GM21529 (cell line): ENCODE data around the gene ANKMY2.
"Not testable (repeated sequence)": the region's sequence is repeated elsewhere in the genome, so short reads cannot be mapped to it uniquely, and the experiment has no call there.

Experiments
- ATAC-seq: cut with Tn5 transposase; IDR thresholded peaks from one replicate; pipeline ENCODE4 v1.9.1; 2021; ENCODE audit not compliant: unreplicated experiment

The ANKMY2 gene

DNA sequence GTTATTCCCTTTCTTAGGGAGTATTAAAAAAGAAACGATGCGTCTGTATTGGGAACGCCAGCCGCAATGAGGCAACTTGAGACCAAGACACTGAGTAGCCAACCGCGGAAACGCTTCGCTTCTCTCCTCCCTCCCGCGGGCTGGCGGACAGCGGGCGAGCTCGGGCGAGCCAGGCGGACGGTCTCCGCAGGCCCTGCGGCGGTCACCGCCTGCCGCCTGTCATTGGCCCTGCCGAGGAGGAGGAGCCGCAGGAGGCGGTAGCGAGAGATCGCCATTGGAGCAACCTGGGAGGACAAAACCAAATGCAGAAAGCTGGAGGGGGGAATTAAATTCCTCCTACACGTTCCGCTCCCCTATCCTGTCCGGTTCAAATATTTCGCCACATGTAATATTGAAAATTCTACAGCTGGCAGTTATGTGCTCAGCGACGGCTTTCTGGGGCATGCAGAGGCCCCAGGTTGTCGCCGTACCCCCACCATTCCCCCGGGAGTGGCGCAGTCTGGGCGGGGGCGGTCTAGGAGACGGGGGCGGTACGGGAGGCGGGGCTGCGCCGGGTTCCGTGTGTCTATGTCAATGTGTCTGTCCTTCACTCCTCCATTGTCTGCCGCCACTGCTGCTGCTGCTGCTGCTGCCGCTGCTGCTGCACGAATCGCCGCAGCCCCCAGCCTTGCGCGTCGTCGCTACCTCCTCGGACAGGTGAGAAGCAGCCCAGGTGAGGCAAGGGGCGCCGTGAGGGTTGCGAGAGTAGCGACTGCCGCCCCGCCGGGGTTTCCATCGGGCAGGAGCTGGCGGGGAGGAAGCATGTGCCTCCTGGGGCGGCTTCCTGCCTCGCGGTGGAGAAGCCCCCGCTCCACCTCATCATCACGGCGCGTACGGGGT lies at the start of gene ANKMY2, which contains the start of gene BZW2:
TSS of gene ANKMY2 (minus strand) at position 162 of the 879 bp plus-strand sequence. CDS start 181 bp downstream, outside the sequence.
TSS of gene BZW2 (plus strand) at position 589 of the 879 bp plus-strand sequence. CDS start 19,263 bp downstream, outside the sequence.
- peak; percentile 97 for ATAC-seq

DNA sequence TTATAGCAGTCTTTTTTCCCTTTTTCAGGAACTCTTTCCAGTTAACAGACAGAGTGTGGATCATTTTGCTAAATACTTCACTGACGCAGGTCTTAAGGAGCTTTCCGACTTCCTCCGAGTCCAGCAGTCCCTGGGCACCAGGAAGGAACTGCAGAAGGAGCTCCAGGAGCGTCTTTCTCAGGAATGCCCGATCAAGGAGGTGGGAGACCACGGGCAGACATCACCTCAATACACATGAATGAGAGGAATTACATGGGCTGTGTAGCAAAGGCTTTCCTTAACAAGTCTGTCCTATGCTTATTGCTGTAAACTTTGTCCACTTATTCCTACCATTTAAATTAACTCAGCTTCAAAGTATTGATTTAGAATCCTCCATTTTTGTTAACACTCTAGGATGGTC lies 49.3 kb upstream of the ANKMY2 start:
- no peak for ATAC-seq

DNA sequence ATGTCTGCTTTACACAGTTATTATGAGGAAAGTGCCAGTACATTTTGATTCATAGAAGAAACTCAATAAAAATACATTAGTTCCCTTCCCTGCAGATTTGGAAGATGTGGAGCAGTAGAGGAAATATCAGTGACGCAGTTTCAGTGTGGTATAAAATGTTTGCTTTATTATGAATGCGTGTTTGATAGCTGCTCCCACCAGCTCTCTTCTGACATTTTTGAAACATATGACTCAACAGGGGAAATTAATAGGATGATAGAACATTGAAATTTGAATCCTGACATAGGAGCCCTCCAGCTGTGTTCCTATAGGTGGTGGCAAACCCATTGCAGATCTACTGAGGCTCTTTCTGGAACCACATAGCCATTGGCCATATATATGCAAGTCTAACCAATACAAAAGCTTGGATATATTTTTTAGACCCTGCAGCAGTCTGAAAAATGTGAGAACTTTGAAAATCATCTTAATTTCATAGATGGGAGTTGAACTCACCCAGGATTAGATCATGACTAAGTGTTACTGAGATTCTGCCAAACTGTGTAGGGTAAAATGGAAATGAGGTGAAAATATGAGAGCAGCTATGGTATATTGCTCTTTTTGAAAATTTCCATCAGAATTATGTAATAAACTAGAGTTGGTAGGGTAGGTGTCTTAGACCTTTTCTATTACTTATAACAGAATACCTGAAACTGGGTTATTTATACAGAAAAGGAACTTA lies 48.2 kb upstream of the ANKMY2 start:
- no peak for ATAC-seq

DNA sequence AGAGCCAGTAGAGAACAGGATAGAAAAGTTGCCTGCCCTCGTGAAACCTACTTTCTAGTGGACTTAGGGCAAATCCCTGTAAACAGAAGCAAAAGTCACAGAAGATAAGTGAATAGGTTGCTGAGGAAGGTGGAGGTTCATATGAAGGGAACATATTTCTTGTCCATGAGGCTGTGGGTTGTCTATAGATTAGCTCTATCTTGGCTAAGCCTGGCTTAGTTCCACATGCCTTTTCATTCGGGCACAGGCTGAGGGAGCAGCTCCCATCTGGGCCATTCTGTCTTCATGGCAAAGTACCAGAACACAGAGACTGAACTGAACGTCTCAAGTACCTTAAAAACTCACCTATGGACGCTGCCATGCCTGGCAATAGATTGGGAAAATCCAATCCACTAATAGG lies 45.7 kb upstream of the ANKMY2 start:
- ATAC-seq = no peak

DNA sequence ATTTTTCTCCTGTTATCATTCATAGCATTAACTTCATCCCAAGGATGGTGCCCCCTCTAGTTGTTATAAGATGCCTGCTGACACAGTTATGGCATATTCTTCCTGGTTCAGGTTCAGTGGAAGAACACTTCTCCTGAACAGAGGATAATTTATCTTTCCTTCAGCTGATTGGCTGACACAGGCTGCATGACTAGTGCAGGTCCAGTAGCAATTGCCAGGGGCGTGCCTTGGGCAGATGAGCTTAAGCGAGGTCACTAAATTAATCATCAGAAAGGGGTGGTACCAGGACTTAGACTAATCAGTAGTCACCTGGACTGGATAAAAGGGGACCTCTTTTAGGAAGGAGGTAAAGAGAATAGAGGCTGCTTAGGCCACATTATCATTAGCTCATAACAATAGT lies 42.7 kb upstream of the ANKMY2 start:
- ATAC-seq = no peak

DNA sequence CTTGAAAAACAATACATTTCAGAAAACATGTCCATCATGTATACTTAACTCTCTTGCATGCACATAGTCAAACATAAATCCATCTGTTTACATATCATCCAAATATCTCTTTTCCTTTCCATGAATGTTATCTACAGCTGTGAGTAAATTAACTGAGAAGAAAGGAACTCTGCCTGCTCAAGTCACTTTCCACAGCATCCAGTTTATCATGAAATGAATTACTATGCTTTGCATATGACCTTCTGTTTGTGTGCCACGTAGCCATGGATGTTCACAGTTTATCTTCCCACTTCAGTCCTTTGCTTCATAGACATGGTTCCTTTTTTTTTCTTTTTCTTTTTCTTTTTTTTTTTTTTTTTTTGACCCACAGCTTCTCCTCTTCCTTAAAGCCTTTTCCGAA lies 40.0 kb upstream of the ANKMY2 start:
- no peak for ATAC-seq

DNA sequence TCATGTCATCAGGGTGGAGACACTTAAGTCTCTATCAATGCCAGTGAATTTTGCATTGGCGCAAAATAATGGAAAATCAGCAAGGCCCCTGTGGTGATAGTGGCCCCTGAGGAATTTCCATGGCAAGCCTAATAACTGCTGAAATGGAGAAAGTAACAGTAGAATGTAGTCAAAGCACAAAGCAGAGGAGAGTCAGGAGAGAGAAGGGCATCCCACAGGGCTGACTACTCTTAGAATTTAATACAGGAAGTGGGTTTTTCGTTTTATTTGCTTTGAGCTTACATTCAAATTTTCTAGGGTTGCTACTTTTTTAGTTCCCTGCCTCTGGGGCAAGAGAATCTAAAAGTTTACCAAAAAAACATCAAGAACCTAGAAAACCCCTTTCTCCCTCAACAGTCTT lies 39.4 kb upstream of the ANKMY2 start:
- ATAC-seq = no peak

DNA sequence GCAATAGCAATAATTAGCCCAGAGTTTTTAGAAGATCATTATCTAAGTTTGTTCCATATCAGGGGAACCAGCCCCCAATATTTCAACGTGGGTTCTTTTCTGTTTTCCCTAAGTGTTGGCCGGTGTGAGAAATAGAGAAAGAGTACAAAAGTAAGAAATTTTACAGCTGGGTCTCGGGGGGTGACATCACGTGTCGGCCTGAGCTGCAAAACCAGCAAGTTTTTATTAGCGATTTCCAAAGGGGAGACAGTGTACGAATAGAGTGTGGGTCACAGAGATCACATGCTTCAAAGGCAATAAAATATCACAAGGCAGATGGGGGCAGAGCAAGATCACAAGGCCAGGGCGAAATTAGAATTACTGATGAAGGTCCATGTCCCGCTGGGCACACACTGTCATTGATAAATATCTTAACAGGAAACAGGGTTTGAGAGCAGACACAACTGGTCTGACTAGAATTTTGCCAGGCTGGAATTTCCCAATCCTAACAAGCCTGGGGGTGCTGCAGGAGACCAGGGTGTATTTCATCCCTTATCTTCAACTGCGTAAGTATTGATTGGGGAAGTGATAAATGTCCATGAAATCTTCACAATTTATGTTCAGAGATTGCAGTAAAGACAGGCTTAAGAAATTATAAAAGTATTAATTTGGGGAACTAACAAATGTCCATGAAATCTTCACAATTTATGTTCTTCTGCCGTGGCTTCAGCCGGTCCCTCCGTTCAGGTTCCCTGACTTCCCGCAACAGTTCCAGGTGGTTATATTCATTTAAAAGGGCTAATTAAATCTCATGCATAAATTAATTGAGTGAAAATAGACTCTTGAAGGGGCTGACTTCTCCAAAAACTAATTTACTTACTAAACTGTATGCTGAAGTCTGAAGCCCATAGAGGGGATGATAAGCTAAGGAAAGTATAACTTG lies 33.4 kb upstream of the ANKMY2 start:
- ATAC-seq = not testable (repeated sequence)

DNA sequence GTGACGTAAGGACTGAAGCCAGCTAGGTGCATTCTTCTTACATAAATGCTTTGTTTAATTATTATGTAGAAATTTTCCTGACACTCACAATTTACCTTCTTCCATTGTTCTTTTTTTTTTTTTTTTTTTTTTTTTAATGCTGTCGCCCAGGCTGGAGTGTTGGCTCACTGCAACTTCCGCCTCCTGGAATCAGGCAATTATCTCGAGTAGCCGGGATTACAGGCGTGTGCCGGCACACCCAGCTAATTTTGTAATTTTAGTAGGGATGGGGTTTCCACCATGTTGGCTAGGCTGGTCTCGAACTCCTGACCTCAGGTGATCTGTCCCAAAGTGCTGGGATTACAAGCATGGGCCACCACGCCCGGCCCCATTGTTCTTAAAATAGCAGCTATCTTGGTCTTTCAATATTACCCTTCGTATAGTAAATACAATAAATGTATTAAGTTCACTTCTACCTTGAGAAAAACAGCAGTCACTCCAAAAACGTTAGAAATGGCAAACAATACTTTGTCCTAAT lies 32.5 kb upstream of the ANKMY2 start:
- no peak for ATAC-seq

DNA sequence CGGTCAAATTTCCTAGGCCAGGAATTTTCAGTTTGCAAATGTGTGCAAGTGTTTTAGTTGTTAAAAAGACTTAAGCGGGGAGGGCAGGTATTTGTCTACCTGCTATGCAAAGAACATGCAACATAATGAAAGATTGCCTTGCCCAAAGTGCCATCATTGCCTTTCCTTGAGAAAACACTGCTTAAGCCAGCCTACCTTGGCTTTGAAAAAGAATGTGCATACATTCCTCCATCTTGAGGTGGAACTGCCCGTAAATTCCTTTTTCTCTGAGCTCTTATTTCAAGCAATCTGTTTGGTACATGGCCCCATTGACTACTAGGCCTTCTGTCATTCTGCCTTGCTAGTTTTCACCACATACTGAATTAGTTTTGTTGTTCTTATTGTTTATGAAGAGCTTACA lies 29.7 kb upstream of the ANKMY2 start:
- ATAC-seq = no peak

DNA sequence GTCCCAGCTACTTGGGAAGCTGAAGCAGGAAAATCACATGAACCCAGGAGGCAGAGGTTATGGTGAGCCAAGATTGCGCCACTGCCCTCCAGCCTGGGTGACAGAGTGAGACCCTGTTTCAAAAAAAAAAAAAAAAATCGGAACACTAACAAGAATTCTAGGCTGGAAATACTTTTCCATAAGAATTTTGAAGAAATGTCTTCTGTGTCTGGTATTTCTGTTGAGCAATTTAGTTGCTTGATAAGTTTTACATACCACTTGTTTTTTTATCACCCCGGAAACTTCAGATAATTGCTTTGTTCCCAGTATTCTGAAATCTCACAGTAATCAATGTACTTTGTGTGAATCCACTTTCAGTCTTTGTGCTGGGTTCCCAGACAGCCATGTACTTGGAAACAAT lies 26.3 kb upstream of the ANKMY2 start:
- ATAC-seq = no peak

DNA sequence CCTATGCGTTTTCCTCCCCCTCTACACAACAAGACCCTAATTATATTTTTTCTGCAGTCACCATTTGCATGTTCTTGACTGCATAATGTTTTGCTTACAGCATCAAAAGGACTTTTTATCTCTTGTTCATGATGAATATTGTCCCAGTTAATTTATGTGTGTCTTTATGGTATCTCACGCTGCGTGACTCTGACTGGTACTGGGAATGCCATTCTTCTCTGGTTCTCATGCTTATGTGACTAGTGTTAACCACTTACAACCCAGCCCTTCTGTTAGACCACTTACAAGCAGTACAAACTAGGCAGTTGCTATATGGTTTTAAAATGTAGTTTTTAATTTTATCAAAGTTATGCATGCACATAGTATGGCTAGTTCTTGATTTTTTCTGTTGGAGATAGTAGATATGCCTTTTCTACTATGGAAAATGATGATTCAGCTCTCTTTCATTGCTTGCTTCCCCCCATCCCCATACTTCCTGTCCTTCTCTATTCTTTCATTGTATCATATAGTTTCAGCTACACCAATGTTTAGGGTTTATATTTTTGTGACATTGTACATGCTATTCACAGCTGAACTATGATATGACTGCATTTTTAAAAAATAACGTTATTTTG lies 25.3 kb upstream of the ANKMY2 start:
- no peak for ATAC-seq

DNA sequence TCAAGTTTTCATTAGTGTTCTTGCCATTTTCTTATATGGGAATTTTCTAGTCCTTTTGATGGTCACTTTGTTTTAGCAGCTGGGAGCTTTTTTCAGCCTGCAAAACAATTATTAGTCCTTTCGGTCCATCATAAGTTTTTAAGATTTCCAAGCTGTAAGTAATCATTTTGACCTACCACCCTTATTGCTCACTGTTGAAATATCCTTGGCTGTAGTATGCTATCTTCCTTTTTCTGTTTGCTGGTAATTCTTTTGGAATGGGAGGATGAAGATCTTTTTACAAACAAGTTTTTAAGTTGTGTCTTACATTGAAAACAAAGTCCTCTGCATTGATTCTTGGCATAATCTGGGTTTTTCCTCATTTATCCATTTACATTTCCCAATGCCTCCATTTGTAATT lies 24.5 kb upstream of the ANKMY2 start:
- no peak for ATAC-seq

DNA sequence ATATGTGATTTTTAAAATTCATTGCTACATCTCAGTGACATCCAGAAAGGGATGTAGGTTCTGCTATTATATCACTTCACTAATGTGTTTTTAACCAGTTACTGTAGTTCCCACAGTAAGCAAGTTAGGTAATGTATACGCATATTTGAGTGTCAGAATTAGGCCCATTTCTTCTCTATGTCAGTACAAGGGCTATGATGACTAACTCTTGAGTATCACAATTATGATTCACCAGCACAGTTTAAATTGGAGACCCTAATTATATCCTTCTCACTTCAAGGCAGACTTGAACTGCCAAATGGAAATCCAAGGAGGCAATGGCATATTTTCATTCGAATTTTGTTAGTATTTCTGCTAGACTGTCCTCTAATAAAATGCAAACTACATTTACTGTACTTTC lies 24.0 kb upstream of the ANKMY2 start:
- no peak for ATAC-seq

DNA sequence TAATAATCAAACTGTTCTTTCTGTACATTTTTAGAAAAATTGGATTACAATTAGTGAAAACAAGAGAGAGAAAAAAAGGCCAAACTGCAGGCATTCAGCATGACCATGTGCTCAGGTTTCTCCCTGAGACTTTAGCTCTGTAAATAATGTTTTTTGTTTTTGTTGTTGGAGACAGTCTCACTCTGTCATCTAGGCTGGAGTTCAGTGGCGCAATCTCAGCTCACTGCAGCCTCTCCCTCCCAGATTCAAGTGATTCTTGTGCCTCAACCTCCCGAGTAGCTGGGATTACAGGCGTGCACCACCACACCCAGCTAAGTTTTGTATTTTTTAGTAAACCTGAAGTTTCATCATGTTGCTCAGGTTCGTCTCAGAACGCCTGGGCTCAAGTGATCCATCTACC lies 23.4 kb upstream of the ANKMY2 start:
- ATAC-seq = no peak

DNA sequence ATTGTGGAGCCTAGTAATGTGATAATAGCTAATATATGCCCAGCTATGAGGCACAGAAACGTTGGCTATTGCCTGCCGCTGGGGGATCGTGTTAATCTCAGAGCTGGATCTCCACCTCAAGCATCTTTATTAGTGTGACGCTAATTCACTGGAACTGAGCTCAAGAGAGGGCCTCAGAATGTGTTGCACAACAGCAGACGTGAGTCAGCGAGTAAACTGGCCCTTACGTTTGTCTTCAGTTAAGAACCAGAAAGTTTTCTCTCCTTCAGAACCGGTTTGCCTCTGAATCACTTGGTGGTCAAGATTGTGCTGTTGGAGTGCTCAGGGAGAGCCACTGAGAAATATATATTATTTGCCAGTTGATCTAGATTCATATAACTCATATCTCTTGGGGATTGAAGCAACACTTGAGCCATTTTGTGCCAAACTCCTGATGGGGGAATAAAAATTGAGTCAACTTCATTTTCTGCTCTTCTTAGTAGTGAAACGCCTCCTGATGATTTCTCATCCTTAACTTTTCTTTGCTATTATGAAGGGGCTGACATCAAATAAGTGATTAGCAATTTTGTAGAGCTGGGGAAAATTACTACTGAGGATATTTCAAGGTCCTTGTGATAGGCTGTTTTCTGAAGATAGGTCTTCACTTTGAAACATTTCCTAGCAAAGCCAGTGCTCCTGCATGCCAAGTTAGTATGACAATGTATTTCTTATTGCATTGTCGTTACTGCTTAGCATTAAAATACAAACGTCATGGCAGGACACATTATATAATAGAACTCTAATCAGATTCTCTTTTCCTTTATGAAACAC lies 22.7 kb upstream of the ANKMY2 start:
- no peak for ATAC-seq

DNA sequence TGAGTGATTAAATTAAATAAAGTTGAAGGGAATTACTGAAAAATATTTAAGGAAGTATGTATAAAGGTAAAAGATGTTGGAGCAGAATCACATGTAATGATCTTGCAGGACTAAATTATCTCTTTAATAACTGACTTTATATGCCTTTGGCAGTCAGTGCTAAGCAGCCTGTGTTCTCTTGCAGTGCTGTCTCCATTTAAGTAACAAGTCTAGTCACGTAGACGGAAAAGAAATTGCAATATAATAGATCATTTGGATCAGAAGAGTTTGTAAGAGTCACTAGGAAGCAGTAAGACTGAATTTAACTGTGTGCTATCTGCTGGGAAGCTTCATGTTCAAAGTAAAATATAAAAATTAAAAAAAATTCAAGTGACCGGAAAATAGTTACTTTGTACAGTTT lies 21.8 kb upstream of the ANKMY2 start:
- no peak for ATAC-seq

DNA sequence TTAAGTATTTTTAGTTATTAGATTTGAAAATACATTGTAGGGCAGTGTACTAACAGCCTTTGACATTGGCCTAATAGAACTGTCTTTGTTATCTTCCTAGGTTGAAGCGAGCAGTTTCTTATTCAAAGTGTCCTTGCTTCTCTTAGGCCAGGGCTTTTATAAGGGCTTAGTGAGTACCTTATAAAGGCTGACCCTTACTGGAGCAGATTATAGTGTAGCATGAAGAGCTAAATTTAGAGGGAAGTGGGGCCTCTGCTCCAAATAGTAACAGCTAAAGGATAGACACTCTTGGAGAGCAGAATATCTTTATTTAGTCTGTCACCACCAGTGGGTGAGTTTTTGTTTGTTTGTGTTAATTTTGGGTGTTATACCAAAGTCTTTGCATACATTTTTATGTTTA lies 16.4 kb upstream of the ANKMY2 start:
- ATAC-seq = no peak

DNA sequence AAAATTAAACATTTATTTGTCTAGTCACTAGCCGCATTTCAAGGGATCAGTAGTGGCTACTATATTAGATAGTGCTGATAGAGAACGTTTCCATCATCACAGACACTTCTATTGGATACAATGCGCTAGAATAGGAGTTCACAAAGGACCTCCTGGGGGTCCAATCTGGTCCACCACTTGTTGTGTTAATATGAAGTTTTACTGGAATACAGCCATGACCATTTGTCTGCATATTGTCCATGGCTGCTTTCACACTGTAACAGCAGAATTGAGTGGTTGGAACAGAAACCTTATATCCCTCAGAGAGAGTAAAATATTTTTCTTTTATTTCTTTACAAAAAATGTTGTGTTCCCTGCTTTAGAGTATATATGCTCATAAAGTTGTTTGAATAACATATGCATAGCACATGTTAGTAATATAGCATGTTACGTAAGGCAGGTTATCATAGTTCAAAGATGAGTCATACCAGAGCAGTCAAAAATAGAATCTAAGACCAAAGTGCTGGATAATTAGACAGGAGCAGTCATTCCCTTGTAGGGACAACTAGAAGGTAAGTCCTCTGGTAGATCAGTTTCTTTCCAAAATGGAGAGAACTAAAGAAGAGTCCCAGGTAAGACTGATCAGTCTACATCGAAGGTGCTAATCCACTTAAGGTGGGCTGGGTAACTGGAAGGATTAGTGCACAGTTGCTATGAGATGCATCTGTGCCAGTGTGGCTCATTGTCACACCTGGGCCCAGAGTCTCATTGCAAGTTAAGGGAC lies 15.3 kb upstream of the ANKMY2 start:
- ATAC-seq = no peak
